Measurements from ENCODE around the gene SNAP47. TPM values are rescaled to one million over a fixed set of nuclear protein-coding genes. Genes with fewer than 3 reads are reported as not detected.

SNAP47 gene
- polyA plus RNA-seq, 3 donors from 2014 or later: 37.0 to 44.9 (median 37.7) TPM

- no peak for DNase-seq
- no peaks in the 10 kb centered on the region for H3K36me3 Mint-ChIP-seq
- H3K27me3 Mint-ChIP-seq (ENCODE audit: low read depth in 3 of 3): peaks cover 2 to 12% (median 11%) of the 10 kb centered on the region in 3 donors
- H3K27ac Mint-ChIP-seq: peak overlapping the region; percentile 79 to 93 (median 88)
- H3K9me3 Mint-ChIP-seq: no peaks in the 10 kb centered on the region
- H3K4me1 Mint-ChIP-seq: peaks cover 19 to 47% of the 10 kb centered on the region in 2 donors
- peak overlapping the region; percentile 85 to 91 (median 90) for H3K4me3 Mint-ChIP-seq
These were observed 477 bp downstream of the SNAP47 start for GRCh38 chr1:227735539-227736285.

- H3K4me1 Mint-ChIP-seq: peaks cover 19 to 53% of the 10 kb centered on the region in 2 donors
- no peaks in the 10 kb centered on the region for H3K36me3 Mint-ChIP-seq
- peaks cover 2 to 13% (median 11%) of the 10 kb centered on the region in 3 donors for H3K27me3 Mint-ChIP-seq (ENCODE audit: low read depth in 3 of 3)
- DNase-seq: no peak
- no peaks in the 10 kb centered on the region for H3K9me3 Mint-ChIP-seq
- peak overlapping the region; percentile 38 to 89 (median 57) for H3K4me3 Mint-ChIP-seq
- H3K27ac Mint-ChIP-seq: peak overlapping the region in 2 of 6 donors; percentile 18 to 30
These were observed 1.7 kb downstream of the SNAP47 start for GRCh38 chr1:227736814-227737432.

DNA sequence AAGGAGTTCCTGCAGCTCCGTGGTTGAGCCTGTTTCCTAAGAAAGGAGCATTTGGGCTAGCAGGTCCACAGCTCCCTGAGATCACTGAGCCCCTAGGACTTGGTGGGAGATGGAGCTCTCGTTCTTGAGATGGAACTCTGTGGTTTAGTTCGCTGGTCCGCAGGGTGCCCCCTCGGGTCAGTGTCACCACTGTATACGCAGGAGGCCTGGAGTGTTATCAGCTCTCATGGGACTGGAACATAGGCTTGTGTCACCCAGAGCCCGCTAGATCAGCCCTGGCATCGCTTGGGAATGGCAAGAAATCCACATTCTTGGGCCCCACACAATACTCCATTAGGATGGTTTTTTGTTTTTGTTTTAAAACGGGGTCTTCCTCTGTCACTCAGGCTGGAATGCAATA is 3.6 kb downstream of the SNAP47 start:
- Mint-ChIP-seq H3K4me1 (peaks cover 18 to 45% of the 10 kb centered on the region in 2 donors), H3K9me3 (no peaks in the 10 kb centered on the region)
- DNase-seq: no peak

GRCh38 chr1:227739636-227740035 is 4.4 kb downstream of the SNAP47 start:
- H3K27me3 Mint-ChIP-seq (ENCODE audit: low read depth in 3 of 3): peaks cover 2 to 12% (median 8%) of the 10 kb centered on the region in 3 donors
- no peak for DNase-seq
- H3K4me1 Mint-ChIP-seq: peaks cover 13 to 42% of the 10 kb centered on the region in 2 donors
- no peaks in the 10 kb centered on the region for H3K9me3 Mint-ChIP-seq
- H3K27ac Mint-ChIP-seq: peak overlapping the region in 1 of 6 donors; percentile 45
- H3K4me3 Mint-ChIP-seq: no peak overlapping the region
- no peaks in the 10 kb centered on the region for H3K36me3 Mint-ChIP-seq

More for the DNA sequence above, 3.6 kb downstream of the SNAP47 start:
- H3K36me3 Mint-ChIP-seq: no peaks in the 10 kb centered on the region
- H3K27me3 Mint-ChIP-seq (ENCODE audit: low read depth in 3 of 3): peaks cover 2 to 13% (median 11%) of the 10 kb centered on the region in 3 donors
- H3K4me3 Mint-ChIP-seq: no peak overlapping the region
- H3K27ac Mint-ChIP-seq: no peak overlapping the region

DNA sequence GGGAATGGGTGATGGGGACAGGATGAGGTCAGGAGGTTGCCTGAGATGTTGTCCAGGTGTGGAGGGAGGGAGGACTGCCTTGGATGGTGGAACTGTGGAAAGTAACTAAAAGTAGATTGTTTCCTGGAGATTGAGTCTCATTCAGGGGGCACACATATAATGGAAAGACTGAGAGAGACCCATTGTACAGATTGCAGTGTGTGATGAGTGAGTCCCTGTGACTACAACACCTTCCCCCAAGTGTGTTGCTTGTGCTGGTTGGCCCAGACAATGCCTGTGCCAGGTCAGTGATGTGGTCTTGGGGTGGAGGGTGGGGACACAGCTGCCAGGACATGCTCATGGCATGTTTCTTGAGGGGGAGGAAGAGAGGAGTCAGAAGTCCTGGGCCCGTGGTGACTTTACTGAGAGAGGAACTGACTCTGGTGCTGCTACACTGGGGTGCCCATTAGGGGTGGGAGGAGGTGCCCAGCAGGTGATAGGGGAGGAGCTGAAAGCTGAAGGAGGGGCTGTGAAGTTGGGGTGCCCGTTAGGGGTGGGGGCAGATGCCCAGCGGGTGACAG is 5.2 kb downstream of the SNAP47 start:
- H3K4me3 Mint-ChIP-seq: no peak overlapping the region

GRCh38 chr1:227741166-227741870 is 6.1 kb downstream of the SNAP47 start:
- Mint-ChIP-seq H3K36me3 (peaks cover 0 to 1% (median 0%) of the 10 kb centered on the region in 3 donors), H3K27me3 (ENCODE audit: low read depth in 3 of 3) (peaks cover 0 to 1% (median 0%) of the 10 kb centered on the region in 3 donors), H3K4me1 (peaks cover 18 to 35% of the 10 kb centered on the region in 2 donors), H3K27ac (no peak overlapping the region), H3K4me3 (no peak overlapping the region), H3K9me3 (no peaks in the 10 kb centered on the region)
- no peak for DNase-seq

More for the DNA sequence above, 5.2 kb downstream of the SNAP47 start:
- H3K4me1 Mint-ChIP-seq: peaks cover 20 to 42% of the 10 kb centered on the region in 2 donors
- no peak for DNase-seq
- no peaks in the 10 kb centered on the region for H3K36me3 Mint-ChIP-seq
- H3K27me3 Mint-ChIP-seq (ENCODE audit: low read depth in 3 of 3): peaks cover 0 to 8% (median 8%) of the 10 kb centered on the region in 3 donors
- H3K9me3 Mint-ChIP-seq: no peaks in the 10 kb centered on the region
- H3K27ac Mint-ChIP-seq: peak overlapping the region in 1 of 6 donors; percentile 1

- H3K36me3 Mint-ChIP-seq: peaks cover 0 to 3% (median 0%) of the 10 kb centered on the region in 3 donors
- no peak for DNase-seq
- no peak overlapping the region for H3K4me3 Mint-ChIP-seq
- H3K4me1 Mint-ChIP-seq: peaks cover 21 to 34% of the 10 kb centered on the region in 2 donors
- no peaks in the 10 kb centered on the region for H3K9me3 Mint-ChIP-seq
- H3K27me3 Mint-ChIP-seq (ENCODE audit: low read depth in 3 of 3): peaks cover 0 to 1% (median 0%) of the 10 kb centered on the region in 3 donors
- H3K27ac Mint-ChIP-seq: no peak overlapping the region
These were observed 7.8 kb downstream of the SNAP47 start for GRCh38 chr1:227742738-227743715.

- peaks cover 3 to 13% (median 4%) of the 10 kb centered on the region in 3 donors for H3K36me3 Mint-ChIP-seq
- no peak for DNase-seq
- H3K4me1 Mint-ChIP-seq: peaks cover 21 to 40% of the 10 kb centered on the region in 2 donors
- H3K27ac Mint-ChIP-seq: peak overlapping the region in 1 of 6 donors; percentile 26
- peaks cover 0 to 4% (median 0%) of the 10 kb centered on the region in 3 donors for H3K27me3 Mint-ChIP-seq (ENCODE audit: low read depth in 3 of 3)
- H3K4me3 Mint-ChIP-seq: no peak overlapping the region
- no peaks in the 10 kb centered on the region for H3K9me3 Mint-ChIP-seq
These were observed 9.4 kb downstream of the SNAP47 start for GRCh38 chr1:227744668-227745067.

DNA sequence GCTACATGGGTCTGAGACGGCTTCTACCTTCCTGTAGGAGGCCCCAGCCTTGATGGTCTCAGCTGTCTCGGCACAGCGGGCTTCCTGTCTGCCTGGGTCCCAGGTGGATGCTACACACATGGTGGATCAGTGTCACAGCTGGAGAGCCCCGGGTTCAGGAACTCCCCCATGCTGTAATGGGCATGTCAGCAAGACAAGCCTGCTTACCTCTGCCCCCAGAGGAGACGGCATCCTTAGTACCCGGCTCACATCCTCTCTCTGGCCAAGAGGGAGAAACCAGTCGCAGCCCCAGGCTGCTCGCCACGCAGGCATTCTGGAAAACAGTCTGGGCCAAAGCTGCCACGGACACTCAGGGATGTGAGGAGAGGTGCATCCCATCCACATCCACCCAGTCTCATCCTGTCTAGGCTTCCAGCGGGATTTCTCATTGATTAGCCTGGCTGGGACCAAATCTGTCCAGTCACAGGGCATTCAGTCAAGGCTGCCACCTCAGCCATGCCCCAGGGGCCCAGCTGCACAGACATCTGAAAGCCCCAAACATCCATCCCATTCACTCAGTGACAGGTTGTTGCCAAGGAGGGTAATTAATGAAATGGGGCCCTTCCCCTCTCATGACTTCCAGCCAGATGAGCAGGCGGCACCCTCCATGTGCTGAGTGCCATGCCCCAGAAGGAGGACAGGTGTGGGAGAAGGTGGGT is 10.5 kb downstream of the SNAP47 start:
- no peaks in the 10 kb centered on the region for H3K9me3 Mint-ChIP-seq
- peaks cover 4 to 13% (median 4%) of the 10 kb centered on the region in 3 donors for H3K36me3 Mint-ChIP-seq
- no peak for DNase-seq
- H3K4me1 Mint-ChIP-seq: peaks cover 21 to 32% of the 10 kb centered on the region in 2 donors
- H3K4me3 Mint-ChIP-seq: no peak overlapping the region
- H3K27ac Mint-ChIP-seq: no peak overlapping the region
- peaks cover 0 to 4% (median 0%) of the 10 kb centered on the region in 3 donors for H3K27me3 Mint-ChIP-seq (ENCODE audit: low read depth in 3 of 3)

- Mint-ChIP-seq H3K9me3 (no peaks in the 10 kb centered on the region), H3K36me3 (peaks cover 4 to 13% (median 7%) of the 10 kb centered on the region in 3 donors), H3K4me3 (no peak overlapping the region), H3K4me1 (peaks cover 26 to 28% of the 10 kb centered on the region in 2 donors), H3K27me3 (ENCODE audit: low read depth in 3 of 3) (peaks cover 0 to 6% (median 3%) of the 10 kb centered on the region in 3 donors), H3K27ac (no peak overlapping the region)
- no peak for DNase-seq
These were observed 11.4 kb downstream of the SNAP47 start for GRCh38 chr1:227746676-227747075.

DNA sequence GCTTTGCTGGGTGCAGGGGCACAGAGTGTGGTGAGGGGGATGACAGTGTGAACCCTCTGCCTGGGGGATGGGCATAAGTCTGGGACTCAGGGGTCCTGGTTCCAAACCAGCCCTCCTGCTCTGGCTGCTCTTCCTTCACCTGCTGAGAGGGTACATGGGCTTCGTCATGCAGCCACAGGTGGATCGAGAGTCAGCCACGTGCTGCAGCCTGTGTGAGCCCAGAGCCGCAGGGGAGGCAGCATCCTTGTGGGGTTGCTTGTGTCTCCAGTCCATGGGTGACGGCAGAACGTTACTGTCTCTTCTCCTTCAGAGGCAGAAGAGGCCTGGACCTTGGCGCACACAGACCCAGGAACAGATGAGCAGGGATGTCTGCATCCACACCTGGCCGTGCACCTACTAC is 12.1 kb downstream of the SNAP47 start:
- H3K4me1 Mint-ChIP-seq: peaks cover 30 to 33% of the 10 kb centered on the region in 2 donors
- peak overlapping the region in 1 of 6 donors; percentile 12 for H3K27ac Mint-ChIP-seq
- peaks cover 8 to 17% (median 12%) of the 10 kb centered on the region in 3 donors for H3K36me3 Mint-ChIP-seq
- DNase-seq: no peak
- no peaks in the 10 kb centered on the region for H3K9me3 Mint-ChIP-seq
- peaks cover 2 to 8% (median 6%) of the 10 kb centered on the region in 3 donors for H3K27me3 Mint-ChIP-seq (ENCODE audit: low read depth in 3 of 3)
- no peak overlapping the region for H3K4me3 Mint-ChIP-seq

DNA sequence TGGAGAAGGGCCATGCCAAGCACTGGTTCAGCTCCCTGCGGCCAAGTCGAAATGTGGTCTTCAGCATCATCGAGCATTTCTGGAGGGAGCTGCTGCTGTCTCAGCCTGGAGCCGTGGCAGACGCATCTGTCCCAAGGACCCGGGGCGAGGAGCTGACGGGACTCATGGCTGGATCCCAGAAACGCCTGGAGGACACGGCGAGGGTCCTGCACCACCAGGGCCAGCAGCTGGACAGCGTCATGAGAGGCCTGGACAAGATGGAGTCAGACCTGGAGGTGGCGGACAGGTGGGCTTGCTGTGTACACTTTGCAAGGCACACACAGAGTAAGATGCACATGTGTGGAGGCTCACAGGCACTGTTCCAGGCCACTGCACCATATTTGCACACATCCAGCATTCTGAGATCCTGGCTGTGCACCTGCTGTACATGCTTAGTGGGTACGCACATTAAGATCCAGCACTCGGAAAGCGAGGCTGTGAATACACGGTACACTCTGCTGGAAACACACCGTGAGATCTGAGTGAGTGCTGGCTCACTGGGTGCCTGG is 12.8 kb downstream of the SNAP47 start:
- Mint-ChIP-seq H3K27ac (peak overlapping the region in 2 of 6 donors; percentile 88 to 90), H3K4me1 (peaks cover 30 to 36% of the 10 kb centered on the region in 2 donors), H3K27me3 (ENCODE audit: low read depth in 3 of 3) (peaks cover 2 to 8% (median 6%) of the 10 kb centered on the region in 3 donors), H3K9me3 (no peaks in the 10 kb centered on the region), H3K36me3 (peaks cover 9 to 21% (median 13%) of the 10 kb centered on the region in 3 donors), H3K4me3 (no peak overlapping the region)
- DNase-seq: no peak

Measured in immature natural killer cell (primary cell).